H9 (cell line): Measurements from ENCODE around the gene GRK4. TPM values are rescaled to one million over a fixed set of nuclear protein-coding genes. Genes with fewer than 3 reads are reported as not detected.
"Not testable (repeated sequence)": the region's sequence is repeated elsewhere in the genome, so short reads cannot be mapped to it uniquely, and the experiment has no call there.

ENCODE experiments used
- DNase-seq: peaks from one replicate; pipeline ENCODE4 v3.0.0-alpha.2; 2017
- H2AFZ ChIP-seq: one replicate; pipeline ENCODE4 v1.6.1; 2013; ENCODE audit warnings: mild to moderate bottlenecking, low read length, control low read depth, moderate library complexity
- H2AK5ac ChIP-seq: 2 replicates; pipeline ENCODE4 v1.6.1; 2013; ENCODE audit warnings: low read length, control low read depth, mixed read lengths; ENCODE audit not compliant: insufficient read length
- H2BK120ac ChIP-seq: one replicate; pipeline ENCODE4 v1.6.1; 2013; ENCODE audit warnings: low read depth, mild to moderate bottlenecking, low read length, control low read depth, inconsistent platforms; ENCODE audit not compliant: poor library complexity, severe bottlenecking
- H2BK12ac ChIP-seq: 2 replicates; pipeline ENCODE4 v1.6.1; 2013; ENCODE audit warnings: low read length, control low read depth, mixed read lengths, low read depth; ENCODE audit not compliant: insufficient read length
- H2BK15ac ChIP-seq: 2 replicates; pipeline ENCODE4 v1.6.1; 2013; ENCODE audit warnings: low read depth, low read length, control low read depth
- H2BK20ac ChIP-seq: one replicate; pipeline ENCODE4 v1.6.1; 2013; ENCODE audit warnings: low read depth, mild to moderate bottlenecking, low read length, control low read depth, inconsistent platforms; ENCODE audit not compliant: poor library complexity, severe bottlenecking
- H2BK5ac ChIP-seq: 2 replicates; pipeline ENCODE4 v1.6.1; 2013; ENCODE audit warnings: low read length, control low read depth, mixed read lengths; ENCODE audit not compliant: insufficient read length
- H3K14ac ChIP-seq: 2 replicates; pipeline ENCODE4 v1.6.1; 2013; ENCODE audit warnings: low read length, control low read depth; ENCODE audit not compliant: insufficient read depth
- H3K18ac ChIP-seq: 2 replicates; pipeline ENCODE4 v1.6.1; 2013; ENCODE audit warnings: low read depth, mild to moderate bottlenecking, mixed read lengths, low read length, control low read depth; ENCODE audit not compliant: insufficient read length
- H3K23ac ChIP-seq: 2 replicates; pipeline ENCODE4 v1.6.1; 2013; ENCODE audit warnings: low read length, control low read depth, mixed read lengths, low read depth; ENCODE audit not compliant: insufficient read length
- H3K23me2 ChIP-seq: 2 replicates; pipeline ENCODE4 v1.6.1; 2013; ENCODE audit warnings: low read depth, mild to moderate bottlenecking, mixed read lengths, low read length, control low read depth; ENCODE audit not compliant: insufficient read length, poor library complexity, severe bottlenecking
- H3K27ac ChIP-seq: 2 replicates; pipeline ENCODE4 v1.5.1; 2013; ENCODE audit warnings: low read length, control low read depth, mixed read lengths, low read depth; ENCODE audit not compliant: insufficient read length
- H3K27me3 ChIP-seq: 2 replicates; pipeline ENCODE4 v1.6.1; 2013; ENCODE audit warnings: low read length, control low read depth, inconsistent platforms; ENCODE audit not compliant: insufficient read depth
- H3K4ac ChIP-seq: 2 replicates; pipeline ENCODE4 v1.6.1; 2013; ENCODE audit warnings: low read depth, mild to moderate bottlenecking, control low read depth, inconsistent platforms, low read length, moderate library complexity
- H3K4me1 ChIP-seq: 2 replicates; pipeline ENCODE4 v1.6.1; 2013; ENCODE audit warnings: low read length, control low read depth, inconsistent platforms; ENCODE audit not compliant: insufficient read depth
- H3K4me2 ChIP-seq: 2 replicates; pipeline ENCODE4 v1.6.1; 2013; ENCODE audit warnings: low read length, control low read depth, mixed read lengths; ENCODE audit not compliant: insufficient read length, insufficient read depth
- H3K56ac ChIP-seq: 2 replicates; pipeline ENCODE4 v1.6.1; 2013; ENCODE audit warnings: low read depth, mild to moderate bottlenecking, mixed read lengths, low read length, control low read depth; ENCODE audit not compliant: insufficient read length
- H3K79me1 ChIP-seq: 2 replicates; pipeline ENCODE4 v1.6.1; 2013; ENCODE audit warnings: low read depth, mild to moderate bottlenecking, moderate library complexity, low read length, control low read depth, inconsistent platforms; ENCODE audit not compliant: insufficient read depth, poor library complexity, severe bottlenecking
- H3K79me2 ChIP-seq: 2 replicates; pipeline ENCODE4 v1.6.1; 2013; ENCODE audit warnings: low read length, control low read depth, inconsistent platforms; ENCODE audit not compliant: insufficient read depth
- H3K9ac ChIP-seq: 2 replicates; pipeline ENCODE4 v1.6.1; 2013; ENCODE audit warnings: low read length, control low read depth, mixed read lengths; ENCODE audit not compliant: insufficient read length; ENCODE audit errors: extremely low read depth
- H3K9me3 ChIP-seq: one replicate; pipeline ENCODE4 v1.6.1; 2013; ENCODE audit warnings: low read depth, low read length, inconsistent platforms; ENCODE audit not compliant: control insufficient read depth
- H3T11ph ChIP-seq: one replicate; pipeline ENCODE4 v1.6.1; 2013; ENCODE audit warnings: mild to moderate bottlenecking, low read length, control low read depth, inconsistent platforms
- H4K20me1 ChIP-seq: one replicate; pipeline ENCODE4 v1.6.1; 2013; ENCODE audit not compliant: control insufficient read depth, insufficient read length, insufficient read depth
- H4K5ac ChIP-seq: 2 replicates; pipeline ENCODE4 v1.6.1; 2013; ENCODE audit warnings: low read depth, mild to moderate bottlenecking, mixed read lengths, low read length, control low read depth; ENCODE audit not compliant: insufficient read length
- H4K8ac ChIP-seq: replicated peaks from 2 replicates; pipeline ENCODE4 v1.6.1; 2013; ENCODE audit warnings: low read length, control low read depth, mixed read lengths, low read depth; ENCODE audit not compliant: insufficient read length
- H4K91ac ChIP-seq: 2 replicates; pipeline ENCODE4 v1.6.1; 2013; ENCODE audit warnings: low read depth, mild to moderate bottlenecking, moderate library complexity, mixed read lengths, low read length, control low read depth; ENCODE audit not compliant: insufficient read length
- H3K27ac Mint-ChIP-seq, 3 experiments: 2 replicates in 2 of 3; 3 replicates in 1 of 3; pipeline ENCODE4 v1.8.0; 2020 to 2021; ENCODE audit warnings: mixed read lengths in 3 of 3, mild to moderate bottlenecking in 1 of 3, moderate library complexity in 1 of 3
- H3K27me3 Mint-ChIP-seq: 2 replicates; pipeline ENCODE4 v1.8.0; 2021; ENCODE audit warnings: low read depth, mild to moderate bottlenecking, moderate library complexity, mixed read lengths
- H3K36me3 Mint-ChIP-seq, 3 experiments: 2 replicates in 2 of 3; 3 replicates in 1 of 3; pipeline ENCODE4 v1.8.0; 2020 to 2021; ENCODE audit warnings: low read depth in 3 of 3, mixed read lengths in 3 of 3; ENCODE audit not compliant: insufficient read depth in 1 of 3
- H3K4me1 Mint-ChIP-seq, 2 experiments: 2 replicates each; pipeline ENCODE4 v1.8.0; 2020; ENCODE audit warnings: mixed read lengths in 2 of 2
- H3K4me3 Mint-ChIP-seq, 2 experiments: 2 replicates in 1 of 2; 3 replicates in 1 of 2; pipeline ENCODE4 v1.8.0; 2020 to 2021; ENCODE audit warnings: mild to moderate bottlenecking in 2 of 2, mixed read lengths in 2 of 2, moderate library complexity in 1 of 2
- H3K9me3 Mint-ChIP-seq, 2 experiments: 2 replicates in 1 of 2; 3 replicates in 1 of 2; pipeline ENCODE4 v1.8.0; 2020; ENCODE audit warnings: mild to moderate bottlenecking in 2 of 2, mixed read lengths in 2 of 2, moderate library complexity in 1 of 2
- CTCF ChIP-seq: fragments of 200-600 bp; sonication (generic); conservative IDR thresholded peaks from 3 replicates; pipeline ENCODE4 v1.8.0; 2021; ENCODE audit warnings: antibody characterized with exemption, mild to moderate bottlenecking
- WGBS: extraction: QIAGEN DNeasy Blood & Tissue Kit; methylation state at CpG from one replicate; pipeline ENCODE4 v1.1.7; 2013; ENCODE audit warnings: missing lambda C conversion rate, low lambda C conversion rate, mixed read lengths; ENCODE audit not compliant: insufficient read length; ENCODE audit errors: extremely low coverage; 5-methylcytosine and 5-hydroxymethylcytosine counted together
- total RNA-seq: library from RNA; stranded (reverse); gene quantifications from 2 replicates; pipeline ENCODE4 v1.2.1, GENCODE V29; 2021

Gene GRK4
- total RNA-seq, 1 experiment from 2014 or later: 4.8 TPM

- no peaks in the 10 kb centered on the region for H3K79me2 ChIP-seq
- H4K20me1 ChIP-seq: no peaks in the 10 kb centered on the region
- no peak overlapping the region for H3T11ph ChIP-seq
- no peak overlapping the region for H3K14ac ChIP-seq
- H3K27me3 ChIP-seq: no peaks in the 10 kb centered on the region
- no peak overlapping the region for H2BK20ac ChIP-seq
- peak; percentile 86 for DNase-seq
- no peaks in the 10 kb centered on the region; the same call in 1 of the 2 replicates for H3K4me1 ChIP-seq
- H3K23ac ChIP-seq: no peak overlapping the region
- H3K9me3 Mint-ChIP-seq: peaks cover 2 to 4% of the 10 kb centered on the region in 2 experiments; a peak in 4 of 5 replicates
- no peaks in the 10 kb centered on the region for H3K79me1 ChIP-seq
- no peaks in the 10 kb centered on the region for H3K27me3 Mint-ChIP-seq
- no peak overlapping the region for H4K8ac ChIP-seq
- H2BK12ac ChIP-seq: no peak overlapping the region
- H3K27ac ChIP-seq: no peak overlapping the region
- H3K4me3 Mint-ChIP-seq: no peak overlapping the region
- TF ChIP-seq CTCF: peak; percentile 89
- no peak overlapping the region for H3K4ac ChIP-seq
- H2BK120ac ChIP-seq: no peak overlapping the region
- H2AK5ac ChIP-seq: no peak overlapping the region
- H2BK15ac ChIP-seq: no peak overlapping the region
- no peak overlapping the region for H3K56ac ChIP-seq
- H3K27ac Mint-ChIP-seq: no peak overlapping the region
- no peaks in the 10 kb centered on the region for H3K23me2 ChIP-seq
- no peak overlapping the region for H3K18ac ChIP-seq
- H3K9me3 ChIP-seq: no peaks in the 10 kb centered on the region
- H3K4me1 Mint-ChIP-seq: peaks cover 13 to 19% of the 10 kb centered on the region in 2 experiments
- H3K9ac ChIP-seq: no peak overlapping the region
- no peak overlapping the region for H2AFZ ChIP-seq
- WGBS: no CpG with 5 or more reads among the region's 20 CpGs
- H4K91ac ChIP-seq: no peak overlapping the region
- no peak overlapping the region for H3K4me2 ChIP-seq
- H4K5ac ChIP-seq: no peak overlapping the region
- H3K36me3 Mint-ChIP-seq: no peaks in the 10 kb centered on the region; a peak in 1 of 7 replicates
- H2BK5ac ChIP-seq: no peak overlapping the region
These were observed 84.3 kb downstream of the GRK4 start for GRCh38 chr4:3047464-3048286.

- not testable (repeated sequence) for H2BK120ac ChIP-seq, H3K23me2 ChIP-seq, H3K79me2 ChIP-seq, H3K4me2 ChIP-seq, H4K5ac ChIP-seq, H3K27me3 ChIP-seq, H3T11ph ChIP-seq, H3K18ac ChIP-seq, H2AFZ ChIP-seq, H3K23ac ChIP-seq, H4K8ac ChIP-seq, H3K4me1 ChIP-seq, H3K27ac Mint-ChIP-seq, H2BK5ac ChIP-seq, H4K20me1 ChIP-seq, H2BK12ac ChIP-seq, H2AK5ac ChIP-seq, H3K4me3 Mint-ChIP-seq, H3K14ac ChIP-seq, H3K27ac ChIP-seq, H3K9ac ChIP-seq, H3K56ac ChIP-seq, H3K4ac ChIP-seq, DNase-seq, H2BK20ac ChIP-seq, H3K79me1 ChIP-seq, H3K27me3 Mint-ChIP-seq, H3K9me3 ChIP-seq, H4K91ac ChIP-seq, H2BK15ac ChIP-seq
- no CpG with 5 or more reads among the region's 12 CpGs for WGBS
- H3K4me1 Mint-ChIP-seq: peaks cover 9 to 17% of the 10 kb centered on the region in 2 experiments
- H3K36me3 Mint-ChIP-seq: peaks cover 3 to 16% (median 6%) of the 10 kb centered on the region in 3 experiments
- peaks cover 32 to 36% of the 10 kb centered on the region in 2 experiments for H3K9me3 Mint-ChIP-seq
These were observed 87.9 kb downstream of the GRK4 start for GRCh38 chr4:3051141-3051897.
